NCI-H1417 (cell line): ENCODE results near the gene CYYR1.
"Not testable (repeated sequence)": the region's sequence is repeated elsewhere in the genome, so short reads cannot be mapped to it uniquely, and the experiment has no call there.

Experiments used
- DNase-seq, 3 experiments: peaks; one replicate each; lab custom pipeline; 2025; lab: John Stamatoyannopoulos, UW

CYYR1 gene

GRCh38 chr21:26489781-26490180 is 83.3 kb downstream of the CYYR1 start:
- DNase-seq = no peak

- no peak for DNase-seq
Observed at GRCh38 chr21:26487981-26488480, 85.1 kb downstream of the CYYR1 start.

- no peak for DNase-seq
Observed at GRCh38 chr21:26473471-26473870, 99.6 kb downstream of the CYYR1 start.

GRCh38 chr21:26471099-26471471 is 102.0 kb downstream of the CYYR1 start:
- no peak for DNase-seq

GRCh38 chr21:26470351-26471098 is 102.6 kb downstream of the CYYR1 start:
- DNase-seq = no peak

- peak in 1 of 3 experiments; percentile 11 for DNase-seq
Observed at GRCh38 chr21:26469789-26470188, 103.3 kb downstream of the CYYR1 start.

GRCh38 chr21:26465916-26466315 is 107.2 kb downstream of the CYYR1 start:
- DNase-seq = no peak

- no peak for DNase-seq
Observed at GRCh38 chr21:26461500-26461899, 111.6 kb downstream of the CYYR1 start.

- no peak for DNase-seq
Observed at GRCh38 chr21:26460621-26461020, 112.5 kb downstream of the CYYR1 start.

- DNase-seq = not testable (repeated sequence)
Observed at GRCh38 chr21:26458854-26459253, 114.2 kb downstream of the CYYR1 start.

GRCh38 chr21:26457817-26458216 is 115.3 kb downstream of the CYYR1 start:
- DNase-seq = no peak

- DNase-seq = no peak
Observed at GRCh38 chr21:26453267-26453666, 119.8 kb downstream of the CYYR1 start.

GRCh38 chr21:26451081-26451740 is 121.9 kb downstream of the CYYR1 start:
- DNase-seq = no peak

GRCh38 chr21:26449161-26449560 is 123.9 kb downstream of the CYYR1 start:
- DNase-seq = peak in 1 of 3 experiments; percentile 27

GRCh38 chr21:26448751-26449150 is 124.3 kb downstream of the CYYR1 start:
- no peak for DNase-seq

GRCh38 chr21:26447932-26448475 is 125.1 kb downstream of the CYYR1 start:
- no peak for DNase-seq

GRCh38 chr21:26445440-26445839 is 127.6 kb downstream of the CYYR1 start:
- no peak for DNase-seq

GRCh38 chr21:26444646-26445045 is 128.4 kb downstream of the CYYR1 start:
- DNase-seq = no peak

- no peak for DNase-seq
Observed at GRCh38 chr21:26443867-26444266, 129.2 kb downstream of the CYYR1 start.

- DNase-seq = no peak
Observed at GRCh38 chr21:26443291-26443690, 129.8 kb downstream of the CYYR1 start.

GRCh38 chr21:26441149-26441548 is 131.9 kb downstream of the CYYR1 start:
- no peak for DNase-seq

GRCh38 chr21:26438976-26439375 is 134.1 kb downstream of the CYYR1 start:
- DNase-seq = no peak

- no peak for DNase-seq
Observed at GRCh38 chr21:26437326-26438009, 135.6 kb downstream of the CYYR1 start.
